ENCODE results near the gene SESTD1. TPM values are rescaled to one million over a fixed set of nuclear protein-coding genes. Genes with fewer than 3 reads are reported as not detected.

The SESTD1 gene
- total RNA-seq, 1 donor from 2014 or later, result 92.4 TPM

DNA sequence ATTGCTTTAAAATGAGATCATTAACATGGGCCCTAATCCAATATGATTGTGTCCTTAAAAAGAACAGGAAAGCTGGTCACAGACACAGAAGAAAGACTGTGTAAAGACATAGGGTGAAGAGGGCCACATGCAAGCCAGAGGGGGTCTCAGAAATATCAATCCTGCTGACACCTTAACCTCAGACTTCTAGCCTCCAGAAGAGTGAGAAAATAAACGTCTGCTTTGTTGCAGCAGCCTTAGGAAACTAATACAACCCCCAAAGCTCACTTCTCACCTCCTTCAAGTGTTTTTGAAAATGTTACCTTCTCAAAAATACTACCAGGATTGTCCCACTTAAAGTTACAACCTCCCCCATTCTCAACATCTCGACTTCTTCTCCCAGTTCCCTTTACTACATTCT, 39.8 kb upstream of the SESTD1 start:
- Mint-ChIP-seq H3K4me3 (ENCODE audit: unreplicated experiment) (no peak overlapping the region), H3K27ac (ENCODE audit: unreplicated experiment) (no peak overlapping the region), H3K36me3 (ENCODE audit: low read depth, unreplicated experiment) (no peaks in the 10 kb centered on the region), H3K27me3 (ENCODE audit: unreplicated experiment) (peaks cover 1% of the 10 kb centered on the region), H3K9me3 (ENCODE audit: unreplicated experiment) (peaks cover 5% of the 10 kb centered on the region), H3K4me1 (ENCODE audit: unreplicated experiment) (no peaks in the 10 kb centered on the region)
- DNase-seq (ENCODE audit: low spot score), result no peak
- TF ChIP-seq, protein P1, sequence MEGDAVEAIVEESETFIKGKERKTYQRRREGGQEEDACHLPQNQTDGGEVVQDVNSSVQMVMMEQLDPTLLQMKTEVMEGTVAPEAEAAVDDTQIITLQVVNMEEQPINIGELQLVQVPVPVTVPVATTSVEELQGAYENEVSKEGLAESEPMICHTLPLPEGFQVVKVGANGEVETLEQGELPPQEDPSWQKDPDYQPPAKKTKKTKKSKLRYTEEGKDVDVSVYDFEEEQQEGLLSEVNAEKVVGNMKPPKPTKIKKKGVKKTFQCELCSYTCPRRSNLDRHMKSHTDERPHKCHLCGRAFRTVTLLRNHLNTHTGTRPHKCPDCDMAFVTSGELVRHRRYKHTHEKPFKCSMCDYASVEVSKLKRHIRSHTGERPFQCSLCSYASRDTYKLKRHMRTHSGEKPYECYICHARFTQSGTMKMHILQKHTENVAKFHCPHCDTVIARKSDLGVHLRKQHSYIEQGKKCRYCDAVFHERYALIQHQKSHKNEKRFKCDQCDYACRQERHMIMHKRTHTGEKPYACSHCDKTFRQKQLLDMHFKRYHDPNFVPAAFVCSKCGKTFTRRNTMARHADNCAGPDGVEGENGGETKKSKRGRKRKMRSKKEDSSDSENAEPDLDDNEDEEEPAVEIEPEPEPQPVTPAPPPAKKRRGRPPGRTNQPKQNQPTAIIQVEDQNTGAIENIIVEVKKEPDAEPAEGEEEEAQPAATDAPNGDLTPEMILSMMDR (IDR thresholded peaks at IDR 0.05; ENCODE audit: unreplicated experiment), result no peak

GRCh38 chr2:179302764-179303571, 38.3 kb upstream of the SESTD1 start:
- no peaks in the 10 kb centered on the region for H3K4me1 Mint-ChIP-seq (ENCODE audit: unreplicated experiment)

GRCh38 chr2:179302149-179302548, 37.5 kb upstream of the SESTD1 start:
- H3K4me1 Mint-ChIP-seq (ENCODE audit: unreplicated experiment), result no peaks in the 10 kb centered on the region
- no peak overlapping the region for H3K27ac Mint-ChIP-seq (ENCODE audit: unreplicated experiment)
- H3K36me3 Mint-ChIP-seq (ENCODE audit: low read depth, unreplicated experiment), result no peaks in the 10 kb centered on the region
- DNase-seq (ENCODE audit: low spot score), result no peak
- TF ChIP-seq, protein P1 (IDR thresholded peaks at IDR 0.05; ENCODE audit: unreplicated experiment), result no peak
- no peak overlapping the region for H3K4me3 Mint-ChIP-seq (ENCODE audit: unreplicated experiment)
- H3K27me3 Mint-ChIP-seq (ENCODE audit: unreplicated experiment), result no peaks in the 10 kb centered on the region
- peaks cover 5% of the 10 kb centered on the region for H3K9me3 Mint-ChIP-seq (ENCODE audit: unreplicated experiment)

More at GRCh38 chr2:179302764-179303571, 38.3 kb upstream of the SESTD1 start:
- DNase-seq (ENCODE audit: low spot score), result no peak
- H3K4me3 Mint-ChIP-seq (ENCODE audit: unreplicated experiment), result no peak overlapping the region
- TF ChIP-seq, protein P1 (IDR thresholded peaks at IDR 0.05; ENCODE audit: unreplicated experiment), result no peak
- peaks cover 1% of the 10 kb centered on the region for H3K27me3 Mint-ChIP-seq (ENCODE audit: unreplicated experiment)
- no peak overlapping the region for H3K27ac Mint-ChIP-seq (ENCODE audit: unreplicated experiment)
- H3K9me3 Mint-ChIP-seq (ENCODE audit: unreplicated experiment), result peaks cover 5% of the 10 kb centered on the region
- H3K36me3 Mint-ChIP-seq (ENCODE audit: low read depth, unreplicated experiment), result no peaks in the 10 kb centered on the region

DNA sequence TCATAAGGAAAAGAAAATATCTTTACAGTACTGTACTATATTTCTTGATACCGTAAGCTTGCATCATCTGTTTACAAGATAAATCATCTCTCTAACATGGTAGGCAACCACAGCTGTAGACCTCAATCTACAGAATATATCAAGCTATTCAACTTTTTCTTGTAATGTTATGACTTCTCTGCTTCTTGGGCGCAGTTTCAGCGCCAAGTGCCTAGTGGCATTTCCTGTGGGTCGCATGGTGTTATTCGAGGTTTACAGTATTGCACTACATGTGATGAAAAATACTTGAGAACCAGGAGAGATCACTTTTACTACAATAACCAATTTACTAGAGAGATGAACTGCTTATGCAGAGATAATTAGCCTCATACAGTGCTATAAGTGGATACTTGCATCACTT, 34.0 kb upstream of the SESTD1 start:
- H3K9me3 Mint-ChIP-seq (ENCODE audit: unreplicated experiment), result peaks cover 5% of the 10 kb centered on the region
- H3K4me3 Mint-ChIP-seq (ENCODE audit: unreplicated experiment), result no peak overlapping the region
- TF ChIP-seq, protein P1 (IDR thresholded peaks at IDR 0.05; ENCODE audit: unreplicated experiment), result no peak
- H3K36me3 Mint-ChIP-seq (ENCODE audit: low read depth, unreplicated experiment), result no peaks in the 10 kb centered on the region
- DNase-seq (ENCODE audit: low spot score), result no peak
- no peak overlapping the region for H3K27ac Mint-ChIP-seq (ENCODE audit: unreplicated experiment)
- H3K4me1 Mint-ChIP-seq (ENCODE audit: unreplicated experiment), result no peaks in the 10 kb centered on the region
- no peaks in the 10 kb centered on the region for H3K27me3 Mint-ChIP-seq (ENCODE audit: unreplicated experiment)

DNA sequence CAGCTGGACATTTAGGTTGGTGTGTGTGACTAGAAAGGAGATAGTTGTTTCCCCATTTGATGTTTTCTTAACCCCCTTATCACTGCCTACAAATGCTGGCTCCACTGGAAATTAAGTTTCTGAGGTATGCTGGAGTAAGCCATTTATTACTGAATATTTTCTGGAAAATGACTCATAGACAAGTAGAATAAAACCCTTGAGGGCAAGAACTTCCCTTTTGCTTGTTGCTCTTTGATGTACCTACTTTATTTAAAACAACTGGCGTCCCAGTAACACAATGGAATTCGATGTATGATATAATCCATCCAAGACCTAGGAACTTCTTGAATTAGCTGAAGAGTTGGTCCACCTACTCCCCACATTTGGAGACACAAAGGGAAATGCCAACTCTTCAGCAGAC, 33.3 kb upstream of the SESTD1 start:
- no peak for DNase-seq (ENCODE audit: low spot score)
- Mint-ChIP-seq H3K9me3 (ENCODE audit: unreplicated experiment) (peaks cover 5% of the 10 kb centered on the region), H3K36me3 (ENCODE audit: low read depth, unreplicated experiment) (no peaks in the 10 kb centered on the region), H3K4me3 (ENCODE audit: unreplicated experiment) (no peak overlapping the region), H3K27me3 (ENCODE audit: unreplicated experiment) (no peaks in the 10 kb centered on the region), H3K4me1 (ENCODE audit: unreplicated experiment) (no peaks in the 10 kb centered on the region), H3K27ac (ENCODE audit: unreplicated experiment) (no peak overlapping the region)
- TF ChIP-seq, protein P1 (IDR thresholded peaks at IDR 0.05; ENCODE audit: unreplicated experiment), result no peak
